Measurements from ENCODE around the gene ABCG5. TPM values are rescaled to one million over a fixed set of nuclear protein-coding genes. Genes with fewer than 3 reads are reported as not detected.

The ABCG5 gene
- total RNA-seq, 6 donors from 2014 or later = 0.09 TPM; not detected in 5

- Histone ChIP-seq H3K4me3 (no peak overlapping the region), H3K36me3 (peaks cover 0 to 46% (median 4%) of the 10 kb centered on the region in 4 donors), H3K27me3 (no peaks in the 10 kb centered on the region), H3K4me1 (peaks cover 0 to 3% (median 0%) of the 10 kb centered on the region in 4 donors), H3K9me3 (no peaks in the 10 kb centered on the region), H3K27ac (peak overlapping the region in 2 of 4 donors; percentile 41 to 55)
- TF ChIP-seq POLR2AphosphoS5 (IDR thresholded peaks at IDR 0.05) (no peak), POLR2A (IDR thresholded peaks at IDR 0.05) (no peak), EP300 (IDR thresholded peaks at IDR 0.05) (no peak)
- TF ChIP-seq, protein P1, sequence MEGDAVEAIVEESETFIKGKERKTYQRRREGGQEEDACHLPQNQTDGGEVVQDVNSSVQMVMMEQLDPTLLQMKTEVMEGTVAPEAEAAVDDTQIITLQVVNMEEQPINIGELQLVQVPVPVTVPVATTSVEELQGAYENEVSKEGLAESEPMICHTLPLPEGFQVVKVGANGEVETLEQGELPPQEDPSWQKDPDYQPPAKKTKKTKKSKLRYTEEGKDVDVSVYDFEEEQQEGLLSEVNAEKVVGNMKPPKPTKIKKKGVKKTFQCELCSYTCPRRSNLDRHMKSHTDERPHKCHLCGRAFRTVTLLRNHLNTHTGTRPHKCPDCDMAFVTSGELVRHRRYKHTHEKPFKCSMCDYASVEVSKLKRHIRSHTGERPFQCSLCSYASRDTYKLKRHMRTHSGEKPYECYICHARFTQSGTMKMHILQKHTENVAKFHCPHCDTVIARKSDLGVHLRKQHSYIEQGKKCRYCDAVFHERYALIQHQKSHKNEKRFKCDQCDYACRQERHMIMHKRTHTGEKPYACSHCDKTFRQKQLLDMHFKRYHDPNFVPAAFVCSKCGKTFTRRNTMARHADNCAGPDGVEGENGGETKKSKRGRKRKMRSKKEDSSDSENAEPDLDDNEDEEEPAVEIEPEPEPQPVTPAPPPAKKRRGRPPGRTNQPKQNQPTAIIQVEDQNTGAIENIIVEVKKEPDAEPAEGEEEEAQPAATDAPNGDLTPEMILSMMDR (IDR thresholded peaks at IDR 0.05) = no peak
- DNase-seq (no peak), ATAC-seq (ENCODE audit: low FRiP score in 2 of 2) (no peak)
- 94 to 100% methylated on average over 1 of the region's 1 CpG for WGBS, 2 donors
Observed at GRCh38 chr2:43788646-43789045, 50.0 kb downstream of the ABCG5 start.

DNA sequence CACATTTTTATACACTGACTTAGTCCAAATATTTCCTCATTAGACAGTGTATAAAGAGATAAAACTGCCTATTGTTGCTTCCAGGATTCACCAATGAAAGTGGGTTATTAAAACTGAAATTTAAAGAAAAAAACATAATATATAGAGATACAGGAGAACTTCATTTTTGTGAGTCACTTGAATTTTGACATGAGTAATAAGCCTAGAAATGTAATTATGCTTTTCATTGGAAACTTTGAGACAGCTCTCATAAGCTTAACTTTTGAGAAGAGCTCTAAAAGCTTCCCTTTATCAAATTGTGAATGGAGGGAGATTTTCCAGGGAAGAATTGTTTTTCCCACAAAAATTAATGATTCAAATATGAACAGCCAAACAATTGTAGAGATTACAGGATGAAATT is 50.7 kb downstream of the ABCG5 start:
- peaks cover 0 to 3% (median 0%) of the 10 kb centered on the region in 4 donors for H3K4me1 ChIP-seq
- H3K9me3 ChIP-seq = no peaks in the 10 kb centered on the region
- no peaks in the 10 kb centered on the region for H3K27me3 ChIP-seq
- H3K4me3 ChIP-seq = no peak overlapping the region
- H3K27ac ChIP-seq = peak overlapping the region in 1 of 4 donors; percentile 55
- TF ChIP-seq POLR2AphosphoS5 (IDR thresholded peaks at IDR 0.05) = no peak
- TF ChIP-seq POLR2A (IDR thresholded peaks at IDR 0.05) = no peak
- no peak for TF ChIP-seq EP300 (IDR thresholded peaks at IDR 0.05)
- TF ChIP-seq, protein P1 (IDR thresholded peaks at IDR 0.05) = no peak
- H3K36me3 ChIP-seq = peaks cover 0 to 41% (median under 1%) of the 10 kb centered on the region in 4 donors
- DNase-seq (no peak), ATAC-seq (ENCODE audit: low FRiP score in 2 of 2) (no peak)

GRCh38 chr2:43778233-43778632 is 60.4 kb downstream of the ABCG5 start:
- Histone ChIP-seq H3K27ac (no peak overlapping the region), H3K27me3 (no peaks in the 10 kb centered on the region), H3K9me3 (no peaks in the 10 kb centered on the region), H3K4me3 (no peak overlapping the region), H3K36me3 (peaks cover 0 to 14% (median 0%) of the 10 kb centered on the region in 4 donors), H3K4me1 (peaks cover 5 to 9% (median 7%) of the 10 kb centered on the region in 4 donors)
- ATAC-seq (ENCODE audit: low FRiP score in 2 of 2) (no peak), DNase-seq (no peak)
- TF ChIP-seq POLR2AphosphoS5 (IDR thresholded peaks at IDR 0.05) (no peak), POLR2A (IDR thresholded peaks at IDR 0.05) (no peak), EP300 (IDR thresholded peaks at IDR 0.05) (no peak)
- TF ChIP-seq, protein P1 (IDR thresholded peaks at IDR 0.05) = no peak
- WGBS, 2 donors = 93 to 95% methylated on average over 8 of the region's 8 CpGs

- 81 to 86% methylated on average over 8 of the region's 8 CpGs for WGBS, 2 donors
- Histone ChIP-seq H3K9me3 (no peaks in the 10 kb centered on the region), H3K36me3 (peaks cover 0 to 14% (median 0%) of the 10 kb centered on the region in 4 donors), H3K27ac (no peak overlapping the region), H3K27me3 (no peaks in the 10 kb centered on the region), H3K4me3 (no peak overlapping the region), H3K4me1 (peaks cover 5 to 9% (median 7%) of the 10 kb centered on the region in 4 donors)
- TF ChIP-seq POLR2AphosphoS5 (IDR thresholded peaks at IDR 0.05) = peak; percentile 40 to 81
- TF ChIP-seq, protein P1 (IDR thresholded peaks at IDR 0.05) = no peak
- DNase-seq (peak in 1 of 2 donors; percentile 5), ATAC-seq (ENCODE audit: low FRiP score in 2 of 2) (no peak)
Observed at GRCh38 chr2:43777306-43777926, 61.2 kb downstream of the ABCG5 start.

GRCh38 chr2:43776324-43776723 is 62.3 kb downstream of the ABCG5 start:
- H3K9me3 ChIP-seq = no peaks in the 10 kb centered on the region
- DNase-seq = no peak
- TF ChIP-seq, protein P1 (IDR thresholded peaks at IDR 0.05) = no peak
- no peak for TF ChIP-seq POLR2A (IDR thresholded peaks at IDR 0.05)
- TF ChIP-seq POLR2AphosphoS5 (IDR thresholded peaks at IDR 0.05) = no peak
- no peak for TF ChIP-seq EP300 (IDR thresholded peaks at IDR 0.05)
- H3K27me3 ChIP-seq = no peaks in the 10 kb centered on the region
- H3K4me1 ChIP-seq = peaks cover 5 to 9% (median 7%) of the 10 kb centered on the region in 4 donors
- H3K36me3 ChIP-seq = peaks cover 0 to 14% (median 0%) of the 10 kb centered on the region in 4 donors
- 71 to 78% methylated on average over 1 of the region's 1 CpG for WGBS, 2 donors
- no peak overlapping the region for H3K4me3 ChIP-seq
- no peak for ATAC-seq (ENCODE audit: low FRiP score in 2 of 2)
- no peak overlapping the region for H3K27ac ChIP-seq

Data from upper lobe of left lung (tissue), 6 donors.